ENCODE results near the gene CDK3.

DNA sequence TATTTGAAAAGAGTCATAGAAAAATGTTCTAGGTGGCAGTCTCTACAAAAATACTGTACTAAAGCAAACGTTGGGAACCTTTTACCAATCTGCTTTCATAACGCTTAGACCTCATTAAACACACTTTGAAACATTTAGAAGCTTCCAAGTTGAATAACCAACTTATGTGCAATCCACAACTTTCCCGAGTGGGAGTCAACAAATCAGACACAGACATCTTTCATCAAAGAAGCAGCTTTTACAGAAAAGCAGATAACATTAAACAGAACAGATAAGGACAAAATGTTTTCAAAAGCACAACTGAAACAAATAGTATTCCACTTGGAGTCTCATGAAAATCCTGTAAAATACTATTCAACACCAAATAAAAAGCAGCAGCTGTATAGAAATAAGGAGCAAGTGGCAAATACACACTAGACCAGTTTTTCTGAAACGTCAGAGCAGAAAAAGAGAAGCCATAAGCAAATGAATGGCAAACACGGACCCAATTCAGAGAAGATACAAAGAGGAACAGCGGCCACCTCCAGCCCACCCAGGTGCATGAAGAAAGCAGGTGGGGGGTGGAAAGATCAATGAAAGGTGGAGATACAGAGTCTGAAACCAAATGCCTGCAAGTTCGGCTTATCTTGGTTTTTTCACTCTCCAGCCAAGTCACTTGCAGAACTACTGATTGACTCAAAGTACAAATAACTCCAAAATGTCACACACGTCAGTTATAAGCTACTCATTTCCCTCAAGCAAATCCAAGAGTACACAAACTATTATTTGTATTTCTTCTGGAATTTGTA, 41.4 kb upstream of the CDK3 start:
- no peak for TF ChIP-seq TAF1 (IDR thresholded peaks at IDR 0.05; ENCODE audit: borderline replicate concordance, insufficient read depth, low read length)
- TF ChIP-seq, protein P1, sequence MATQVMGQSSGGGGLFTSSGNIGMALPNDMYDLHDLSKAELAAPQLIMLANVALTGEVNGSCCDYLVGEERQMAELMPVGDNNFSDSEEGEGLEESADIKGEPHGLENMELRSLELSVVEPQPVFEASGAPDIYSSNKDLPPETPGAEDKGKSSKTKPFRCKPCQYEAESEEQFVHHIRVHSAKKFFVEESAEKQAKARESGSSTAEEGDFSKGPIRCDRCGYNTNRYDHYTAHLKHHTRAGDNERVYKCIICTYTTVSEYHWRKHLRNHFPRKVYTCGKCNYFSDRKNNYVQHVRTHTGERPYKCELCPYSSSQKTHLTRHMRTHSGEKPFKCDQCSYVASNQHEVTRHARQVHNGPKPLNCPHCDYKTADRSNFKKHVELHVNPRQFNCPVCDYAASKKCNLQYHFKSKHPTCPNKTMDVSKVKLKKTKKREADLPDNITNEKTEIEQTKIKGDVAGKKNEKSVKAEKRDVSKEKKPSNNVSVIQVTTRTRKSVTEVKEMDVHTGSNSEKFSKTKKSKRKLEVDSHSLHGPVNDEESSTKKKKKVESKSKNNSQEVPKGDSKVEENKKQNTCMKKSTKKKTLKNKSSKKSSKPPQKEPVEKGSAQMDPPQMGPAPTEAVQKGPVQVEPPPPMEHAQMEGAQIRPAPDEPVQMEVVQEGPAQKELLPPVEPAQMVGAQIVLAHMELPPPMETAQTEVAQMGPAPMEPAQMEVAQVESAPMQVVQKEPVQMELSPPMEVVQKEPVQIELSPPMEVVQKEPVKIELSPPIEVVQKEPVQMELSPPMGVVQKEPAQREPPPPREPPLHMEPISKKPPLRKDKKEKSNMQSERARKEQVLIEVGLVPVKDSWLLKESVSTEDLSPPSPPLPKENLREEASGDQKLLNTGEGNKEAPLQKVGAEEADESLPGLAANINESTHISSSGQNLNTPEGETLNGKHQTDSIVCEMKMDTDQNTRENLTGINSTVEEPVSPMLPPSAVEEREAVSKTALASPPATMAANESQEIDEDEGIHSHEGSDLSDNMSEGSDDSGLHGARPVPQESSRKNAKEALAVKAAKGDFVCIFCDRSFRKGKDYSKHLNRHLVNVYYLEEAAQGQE (IDR thresholded peaks at IDR 0.05; ENCODE audit: insufficient read depth in 1 of 2, low read depth in 2 of 2, low read length in 2 of 2): no peak
- no peak for TF ChIP-seq POLR2AphosphoS5 (IDR thresholded peaks at IDR 0.05; ENCODE audit: low read depth, low read length)

All from PFSK-1 (cell line).